K562 (cell line): ENCODE measurements around the gene OLFML3. TPM values are rescaled to one million over a fixed set of nuclear protein-coding genes. Genes with fewer than 3 reads are reported as not detected.

ENCODE experiments used
- CBX1 ChIP-seq: sonication (generic); IDR thresholded peaks from 2 replicates; pipeline ENCODE4 v1.6.1; 2016; ENCODE audit warnings: antibody characterized with exemption, low read depth, mild to moderate bottlenecking
- CBX8 ChIP-seq: fragments of 200-600 bp; sonication (generic); IDR thresholded peaks from 2 replicates; pipeline ENCODE4 v1.6.1; 2012; ENCODE audit warnings: borderline replicate concordance, mixed run types, low read depth, mild to moderate bottlenecking, moderate library complexity, mixed read lengths, low read length, control low read depth, inconsistent platforms; ENCODE audit not compliant: poor library complexity, severe bottlenecking; ENCODE audit errors: extremely low read depth
- CHAMP1 ChIP-seq: fragments of 450-650 bp; IDR thresholded peaks from 2 replicates; pipeline ENCODE4 v1.6.1; 2016; ENCODE audit warnings: mild to moderate bottlenecking
- CHD4 ChIP-seq: fragments of 200-600 bp; sonication (generic); IDR thresholded peaks from 3 replicates; pipeline ENCODE4 v1.6.1; 2012; ENCODE audit warnings: low read depth, mild to moderate bottlenecking, mixed read lengths, low read length, inconsistent platforms; ENCODE audit not compliant: insufficient read depth, insufficient replicate concordance, poor library complexity, severe bottlenecking
- E2F5 ChIP-seq: sonication (generic); formaldehyde crosslinking; IDR thresholded peaks from 2 replicates; pipeline ENCODE4 v1.8.0; 2022; ENCODE audit warnings: mild to moderate bottlenecking, missing genetic modification reagents
- HBP1 ChIP-seq: fragments of 450-650 bp; formaldehyde crosslinking; IDR thresholded peaks from 2 replicates; pipeline ENCODE4 v1.4.0; 2022; ENCODE audit warnings: missing genetic modification characterization
- HDAC3 ChIP-seq: fragments of 450-650 bp; IDR thresholded peaks from 2 replicates; pipeline ENCODE4 v1.6.1; 2018; ENCODE audit warnings: borderline replicate concordance, mild to moderate bottlenecking, moderate library complexity; ENCODE audit not compliant: partially characterized antibody
- HNRNPLL ChIP-seq: fragments of 200-400 bp; formaldehyde crosslinking; IDR thresholded peaks from 2 replicates; pipeline ENCODE4 v1.6.1; 2017; ENCODE audit warnings: low read length, low read depth, mild to moderate bottlenecking; ENCODE audit not compliant: poor library complexity, severe bottlenecking
- L3MBTL2 ChIP-seq: fragments of 450-650 bp; IDR thresholded peaks from 2 replicates; pipeline ENCODE4 v1.6.1; 2016; ENCODE audit warnings: mild to moderate bottlenecking, moderate library complexity
- NR2C2 ChIP-seq, 2 experiments: fragments of 200-800 bp in 1 of 2; sonication (Bioruptor generic) in 1 of 2; sonication (generic) in 1 of 2; formaldehyde crosslinking in 1 of 2; IDR thresholded peaks; 2 replicates each; pipeline versions ENCODE4 v1.6.1 to v1.8.0; 2016 to 2022; ENCODE audit warnings: mild to moderate bottlenecking in 1 of 2, missing compliant biosample characterization in 1 of 2, missing genetic modification characterization in 1 of 2, missing genetic modification reagents in 1 of 2
- NR2F6 ChIP-seq: fragments of 450-650 bp; formaldehyde crosslinking; IDR thresholded peaks from 2 replicates; pipeline ENCODE4 v1.4.0; 2020; ENCODE audit warnings: mild to moderate bottlenecking
- RBM25 ChIP-seq: fragments of 200-400 bp; formaldehyde crosslinking; IDR thresholded peaks from 2 replicates; pipeline ENCODE4 v1.6.1; 2018; ENCODE audit warnings: low read length, low read depth, moderate library complexity; ENCODE audit not compliant: severe bottlenecking
- SMAD4 ChIP-seq: fragments of 250-450 bp; sonication (Bioruptor Pico); conservative IDR thresholded peaks from 2 replicates; pipeline ENCODE4 v1.8.0; 2021; ENCODE audit warnings: inconsistent platforms, mild to moderate bottlenecking, moderate library complexity
- SMARCC2 ChIP-seq: fragments of 450-650 bp; IDR thresholded peaks from 2 replicates; pipeline ENCODE4 v1.6.1; 2017; ENCODE audit warnings: antibody characterized with exemption, moderate library complexity, mild to moderate bottlenecking, low read depth
- SP1 ChIP-seq: sonication (generic); formaldehyde crosslinking; IDR thresholded peaks from 2 replicates; pipeline ENCODE4 v1.8.1; 2022; ENCODE audit warnings: mild to moderate bottlenecking, missing genetic modification reagents
- SRF ChIP-seq, 2 experiments: fragments of 250-450, 450-650 bp in 1 of 2; sonication (Bioruptor Pico) in 1 of 2; sonication (generic) in 1 of 2; formaldehyde crosslinking; IDR thresholded peaks; 2 replicates each; pipeline versions ENCODE4 v1.5.0 to v1.5.1; 2020 to 2022; ENCODE audit warnings: mild to moderate bottlenecking in 1 of 2, missing genetic modification reagents in 1 of 2
- SRSF1 ChIP-seq: fragments of 200-400 bp; formaldehyde crosslinking; IDR thresholded peaks from 2 replicates; pipeline ENCODE4 v1.6.1; 2017; ENCODE audit warnings: mild to moderate bottlenecking, low read depth, low read length, moderate library complexity
- ZNF24 ChIP-seq: fragments of 450-650 bp; IDR thresholded peaks from 2 replicates; pipeline ENCODE4 v1.6.1; 2016
- ZNF324 ChIP-seq: fragments of 250-450 bp; sonication (Bioruptor Pico); IDR thresholded peaks from 2 replicates; pipeline ENCODE4 v1.4.0; 2020; ENCODE audit warnings: mild to moderate bottlenecking
- ZNF696 ChIP-seq: fragments of 250-450 bp; sonication (Bioruptor Pico); conservative IDR thresholded peaks from 2 replicates; pipeline ENCODE4 v1.4.0; 2020; ENCODE audit warnings: mild to moderate bottlenecking, moderate library complexity
- ZNF778 ChIP-seq: fragments of 450-650 bp; formaldehyde crosslinking; IDR thresholded peaks from 2 replicates; pipeline ENCODE4 v1.4.0; 2020; ENCODE audit warnings: mild to moderate bottlenecking, moderate library complexity
- polyA plus RNA-seq, 8 experiments: library from polyadenylated mRNA; depleted of rRNA in 4 of 8; stranded (reverse) in 5 of 8; unstranded in 3 of 8; fragments of >200 nt; fragmentation: Nextera tagmentation in 2 of 8; fragmentation: Illumina TruSeq in 1 of 8; extraction: Ambion mirVana in 2 of 8; extraction: Trizol in 1 of 8; gene quantifications; 2 replicates each; pipeline versions ENCODE4 v1.2.1 to v1.2.3, GENCODE V29; 2011 to 2014; ENCODE audit warnings: inconsistent platforms in 1 of 8, missing spikeins in 1 of 8
- total RNA-seq, 7 experiments: library from RNA; depleted of rRNA in 6 of 7; stranded (reverse); fragments of >200 nt in 6 of 7; fragmentation: Illumina TruSeq in 2 of 7; extraction: Trizol in 2 of 7; gene quantifications; 2 replicates each; pipeline versions ENCODE4 v1.2.1 to v1.2.3, GENCODE V29; 2011 to 2021; ENCODE audit warnings: low replicate concordance in 1 of 7

Gene OLFML3
- total and polyA plus RNA-seq, 9 of the 15 experiments (the other 6 are each of a cell fraction or from before 2014, with no cell fraction given), result 0.07 to 0.13 (median 0.07) TPM; not detected in 6

GRCh38 chr1:113978863-113979702, at the start of gene OLFML3 (continued):
- TF ChIP-seq CHAMP1, result no peak
- peak in 1 of 2 experiments; percentile 73; a peak in 1 of 4 replicates for TF ChIP-seq SRF (CRISPR knock-in tag; IDR thresholded peaks at IDR 0.05)
- TF ChIP-seq SP1 (CRISPR knock-in tag), result no peak
- no peak for TF ChIP-seq ZNF696 (CRISPR knock-in tag)
- TF ChIP-seq RBM25, result no peak
- TF ChIP-seq CBX8, result no peak
- TF ChIP-seq HDAC3, result no peak
- no peak for TF ChIP-seq CBX1
- TF ChIP-seq SMARCC2, result no peak
- no peak for TF ChIP-seq ZNF778
- no peak for TF ChIP-seq HBP1 (CRISPR knock-in tag)
- TF ChIP-seq ZNF324, result no peak
- TF ChIP-seq HNRNPLL, result no peak
- no peak for TF ChIP-seq SMAD4 (CRISPR knock-in tag)
- 0 out of 2 replicates have a peak, but pooled peaks have one; percentile 18 for TF ChIP-seq L3MBTL2
- TF ChIP-seq SRSF1, result no peak
- TF ChIP-seq E2F5 (CRISPR knock-in tag), result no peak
- no peak for TF ChIP-seq NR2C2 (CRISPR knock-in tag; IDR thresholded peaks at IDR 0.05)
- TF ChIP-seq NR2C2 (tag; IDR thresholded peaks at IDR 0.05), result no peak
- no peak for TF ChIP-seq NR2F6 (CRISPR knock-in tag)
- no peak for TF ChIP-seq CHD4
- no peak for TF ChIP-seq ZNF24
